Activated CD4-positive, alpha-beta memory T cell treated with anti-CD3 and anti-CD28 coated beads for 36 hours (primary cell): ENCODE data around the gene FBXO21. TPM values are rescaled to one million over a fixed set of nuclear protein-coding genes. Genes with fewer than 3 reads are reported as not detected.
"Not testable (repeated sequence)": the region's sequence is repeated elsewhere in the genome, so short reads cannot be mapped to it uniquely, and the experiment has no call there.

Experiments
- CTCF ChIA-PET: fragments of 350-600 bp; sonication (Branson Sonifier 250); formaldehyde crosslinking; loops from one replicate; lab custom pipeline; 2021; ENCODE audit warnings: antibody characterized with exemption, inconsistent platforms; lab: Charles Lee
- POLR2A ChIA-PET: fragments of 350-600 bp; sonication (Branson Sonifier 250); formaldehyde crosslinking; loops from one replicate; lab custom pipeline; 2021; ENCODE audit warnings: antibody characterized with exemption; lab: Charles Lee
- DNase-seq: peaks from one replicate; pipeline ENCODE4 v3.0.0-alpha.2; 2020
- H3K27ac Mint-ChIP-seq: one replicate; pipeline ENCODE4 v1.8.0; 2021; ENCODE audit warnings: mixed read lengths
- H3K27me3 Mint-ChIP-seq: one replicate; pipeline ENCODE4 v1.8.0; 2021; ENCODE audit warnings: mixed read lengths
- H3K36me3 Mint-ChIP-seq: one replicate; pipeline ENCODE4 v1.8.0; 2021; ENCODE audit warnings: mixed read lengths
- H3K4me1 Mint-ChIP-seq: one replicate; pipeline ENCODE4 v1.8.0; 2021; ENCODE audit warnings: low read depth, mixed read lengths
- H3K4me3 Mint-ChIP-seq: one replicate; pipeline ENCODE4 v1.8.0; 2021; ENCODE audit warnings: mild to moderate bottlenecking, mixed read lengths
- H3K9me3 Mint-ChIP-seq: one replicate; pipeline ENCODE4 v1.8.0; 2021; ENCODE audit warnings: mixed read lengths
- intact Hi-C: fragments of 100-400 bp; cut with micrococcal nuclease; formaldehyde crosslinking; loops from one replicate; pipeline ENCODE4 v1.15.1; 2023
- total RNA-seq, 2 experiments: library from RNA; stranded (reverse); gene quantifications; one replicate each; pipeline ENCODE4 v1.2.3, GENCODE V29; 2021

FBXO21 gene
- total RNA-seq, 2 experiments from 2014 or later: 23.3 to 23.7 TPM

GRCh38 chr12:117096501-117097042 is 93.7 kb downstream of the FBXO21 start:
- no peak overlapping the region for H3K27ac Mint-ChIP-seq
- H3K4me1 Mint-ChIP-seq: peaks cover 3% of the 10 kb centered on the region

DNA sequence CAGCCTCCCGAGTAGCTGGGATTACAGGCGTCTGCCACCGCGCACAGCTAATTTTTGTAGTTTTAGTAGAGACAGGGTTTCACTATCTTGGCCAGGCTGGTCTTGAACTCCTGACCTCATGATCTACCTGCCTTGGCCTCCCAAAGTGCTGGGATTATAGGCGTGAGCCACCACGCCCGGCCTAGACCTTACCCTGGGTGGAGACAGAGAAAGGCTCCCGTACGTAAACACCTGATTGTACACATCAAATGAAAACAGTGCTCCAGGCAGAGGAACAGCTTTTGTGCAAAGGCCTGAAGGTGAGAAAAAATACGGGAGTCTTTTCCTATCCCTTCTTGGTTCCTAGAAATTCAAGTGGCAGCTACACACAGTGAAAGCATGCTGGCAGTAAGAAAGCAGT is 95.1 kb downstream of the FBXO21 start:
- peaks cover 15% of the 10 kb centered on the region for H3K27me3 Mint-ChIP-seq
- DNase-seq, H3K36me3 Mint-ChIP-seq, POLR2A ChIA-PET, H3K4me1 Mint-ChIP-seq, H3K4me3 Mint-ChIP-seq, H3K27ac Mint-ChIP-seq, H3K9me3 Mint-ChIP-seq, CTCF ChIA-PET, intact Hi-C loops: not testable (repeated sequence)

More at GRCh38 chr12:117096501-117097042, 93.7 kb downstream of the FBXO21 start:
- no peak for DNase-seq
- H3K4me3 Mint-ChIP-seq: no peak overlapping the region
- H3K36me3 Mint-ChIP-seq: no peaks in the 10 kb centered on the region
- POLR2A ChIA-PET: no interaction called here
- intact Hi-C loops: no loop called here
- no peaks in the 10 kb centered on the region for H3K9me3 Mint-ChIP-seq
- CTCF ChIA-PET: interaction anchor here (0.7 kb wide), 1 partner anchor 71 kb away, joined by 4 read pairs; no protein-coding TSS in a partner anchor
- peaks cover 19% of the 10 kb centered on the region for H3K27me3 Mint-ChIP-seq

DNA sequence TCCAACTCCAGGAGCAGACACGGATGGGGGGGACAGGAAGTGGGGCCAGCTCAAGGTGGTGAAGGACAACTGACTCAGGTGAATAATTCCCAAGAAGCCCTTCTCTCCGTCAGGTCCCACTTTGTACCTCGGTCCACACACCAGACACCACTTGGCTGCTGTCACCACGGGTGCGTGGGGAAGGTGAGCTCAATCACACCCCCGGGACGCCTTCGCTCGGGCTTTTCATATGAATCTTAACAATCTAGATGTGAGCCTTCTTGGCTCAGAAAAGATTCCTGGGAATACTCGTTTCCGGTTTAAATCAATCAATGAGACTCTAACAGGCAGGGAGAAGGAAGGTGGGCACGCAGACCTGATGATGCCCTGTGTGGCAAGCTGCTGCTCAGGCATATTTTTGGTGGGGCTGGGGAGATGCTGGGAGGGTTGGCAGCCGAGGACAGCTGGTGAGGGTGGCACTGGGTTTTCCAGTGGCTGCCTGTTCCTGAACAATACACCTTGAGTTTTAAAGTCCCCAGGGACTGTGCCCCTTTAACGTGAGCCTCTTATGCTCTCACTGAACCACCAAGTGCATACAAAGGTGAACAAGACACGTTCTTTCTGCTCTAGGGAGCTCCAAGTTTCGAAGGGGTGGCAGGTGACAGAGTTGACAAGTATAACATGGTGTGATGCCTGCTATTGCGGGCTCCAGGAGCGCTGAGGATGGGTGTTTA is 96.2 kb downstream of the FBXO21 start:
- Mint-ChIP-seq H3K4me1 (no peaks in the 10 kb centered on the region), H3K9me3 (peaks cover 11% of the 10 kb centered on the region), H3K27ac (no peak overlapping the region), H3K27me3 (peaks cover 15% of the 10 kb centered on the region), H3K4me3 (no peak overlapping the region), H3K36me3 (peaks cover 2% of the 10 kb centered on the region)
- CTCF ChIA-PET: interaction anchor here (1.0 kb wide), 1 partner anchor 25 kb away, joined by 3 read pairs; no protein-coding TSS in a partner anchor
- POLR2A ChIA-PET: no interaction called here
- DNase-seq: no peak
- intact Hi-C loops: no loop called here

GRCh38 chr12:117093431-117093830 is 96.8 kb downstream of the FBXO21 start:
- POLR2A ChIA-PET: no interaction called here
- peaks cover 12% of the 10 kb centered on the region for H3K9me3 Mint-ChIP-seq

DNA sequence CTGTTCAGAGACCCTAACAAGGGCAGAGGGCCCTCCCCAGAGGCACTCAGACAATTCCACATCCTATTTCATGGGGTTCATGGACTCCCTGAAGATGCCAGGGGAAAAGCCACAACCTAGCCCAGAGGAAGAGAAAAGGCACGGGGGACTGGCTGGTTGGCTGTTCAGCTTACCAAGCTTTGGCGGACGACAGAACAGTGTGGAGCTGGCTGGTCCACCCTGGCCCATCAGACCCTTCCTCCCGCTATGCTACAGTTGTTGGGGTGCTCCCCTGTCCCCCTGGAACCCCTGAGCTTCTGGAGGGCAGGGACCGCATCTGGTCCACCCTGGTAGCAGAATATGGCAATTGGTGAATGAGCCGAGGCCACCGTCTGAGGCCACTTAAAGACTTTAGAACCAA is 97.4 kb downstream of the FBXO21 start:
- H3K4me1 Mint-ChIP-seq: no peaks in the 10 kb centered on the region
- no peak overlapping the region for H3K4me3 Mint-ChIP-seq
- ChIA-PET POLR2A (no interaction called here), CTCF (no interaction called here)
- H3K27me3 Mint-ChIP-seq: peaks cover 13% of the 10 kb centered on the region
- no peak overlapping the region for H3K27ac Mint-ChIP-seq
- peaks cover 2% of the 10 kb centered on the region for H3K36me3 Mint-ChIP-seq
- DNase-seq: no peak
- intact Hi-C loops: no loop called here
- peaks cover 12% of the 10 kb centered on the region for H3K9me3 Mint-ChIP-seq

More at GRCh38 chr12:117093431-117093830, 96.8 kb downstream of the FBXO21 start:
- no peak for DNase-seq
- intact Hi-C loops: no loop called here
- CTCF ChIA-PET: interaction anchor here (1.0 kb wide), 1 partner anchor 26 kb away, joined by 3 read pairs; no protein-coding TSS in a partner anchor
- Mint-ChIP-seq H3K27me3 (peaks cover 15% of the 10 kb centered on the region), H3K27ac (no peak overlapping the region), H3K4me3 (no peak overlapping the region), H3K36me3 (peaks cover 2% of the 10 kb centered on the region), H3K4me1 (no peaks in the 10 kb centered on the region)

- intact Hi-C loops: no loop called here
- no peak for DNase-seq
- no peak overlapping the region for H3K4me3 Mint-ChIP-seq
- peaks cover 12% of the 10 kb centered on the region for H3K9me3 Mint-ChIP-seq
- H3K4me1 Mint-ChIP-seq: no peaks in the 10 kb centered on the region
- no peak overlapping the region for H3K27ac Mint-ChIP-seq
- POLR2A ChIA-PET: no interaction called here
- H3K36me3 Mint-ChIP-seq: peaks cover 2% of the 10 kb centered on the region
- CTCF ChIA-PET: no interaction called here
- H3K27me3 Mint-ChIP-seq: peaks cover 10% of the 10 kb centered on the region
Measured at GRCh38 chr12:117092511-117092780, 97.8 kb downstream of the FBXO21 start.

Other genes with a start within 250 kb of the FBXO21 start
- gene TESC, start 91.1 kb downstream of the FBXO21 start, total RNA-seq: 10 to 100 TPM; 24.4 to 26.6 TPM
- gene NOS1, start 171.2 kb upstream of the FBXO21 start, total RNA-seq: not detected